GM18517 (cell line): ENCODE results near the gene PADI6.
"Not testable (repeated sequence)": the region's sequence is repeated elsewhere in the genome, so short reads cannot be mapped to it uniquely, and the experiment has no call there.

Source experiments
- ATAC-seq: cut with Tn5 transposase; IDR thresholded peaks from one replicate; pipeline ENCODE4 v1.9.1; 2021; ENCODE audit warnings: mild to moderate bottlenecking, moderate library complexity; ENCODE audit not compliant: unreplicated experiment

PADI6 gene

GRCh38 chr1:17404034-17404684 lies 32.2 kb downstream of the PADI6 start:
- ATAC-seq, result no peak

- no peak for ATAC-seq
Observed at GRCh38 chr1:17404820-17405219, 32.8 kb downstream of the PADI6 start.

DNA sequence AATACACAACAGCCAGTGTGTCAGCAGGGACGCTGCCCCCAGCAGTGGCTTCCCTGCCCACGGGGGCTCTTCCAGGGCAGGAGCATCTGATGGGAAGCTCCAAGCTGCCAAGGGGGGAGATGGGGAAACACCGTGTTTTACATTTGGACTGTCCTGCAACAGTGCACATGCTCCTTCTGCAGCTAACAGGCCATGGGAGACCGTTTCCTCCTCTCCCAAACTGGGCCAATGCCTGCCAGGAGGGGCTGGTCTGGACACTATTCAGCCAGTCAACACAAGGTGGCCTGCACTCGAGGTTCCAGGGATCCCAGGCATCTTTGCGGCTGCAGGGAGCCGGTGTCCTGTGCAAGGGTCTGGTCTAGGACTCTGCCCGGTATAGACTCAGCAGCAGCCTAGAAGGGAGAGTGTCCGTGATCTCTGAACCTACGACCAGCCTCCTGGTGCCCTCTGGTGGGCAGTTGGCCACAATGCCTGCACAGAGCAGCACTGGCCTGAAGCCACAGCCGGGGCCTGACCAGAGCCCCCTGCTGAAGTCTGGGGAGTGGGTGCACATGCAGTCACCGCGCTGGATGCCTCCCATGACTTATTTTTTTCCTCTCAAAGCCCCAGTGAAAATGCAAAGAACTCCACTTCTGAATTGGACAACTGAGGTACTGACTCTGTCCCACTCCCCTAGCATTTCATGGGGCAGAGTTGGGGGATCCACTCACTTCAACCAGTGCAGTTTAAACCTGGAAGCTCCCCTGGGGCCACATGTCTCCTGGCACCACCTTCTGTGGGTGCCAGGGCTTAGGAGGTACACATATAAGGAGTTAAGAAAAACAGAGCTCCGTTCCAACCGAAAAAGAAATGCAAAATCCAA lies 34.1 kb downstream of the PADI6 start:
- no peak for ATAC-seq

GRCh38 chr1:17406760-17407475 lies 34.9 kb downstream of the PADI6 start:
- not testable (repeated sequence) for ATAC-seq

GRCh38 chr1:17407786-17408514 lies 36.0 kb downstream of the PADI6 start:
- ATAC-seq, result not testable (repeated sequence)

DNA sequence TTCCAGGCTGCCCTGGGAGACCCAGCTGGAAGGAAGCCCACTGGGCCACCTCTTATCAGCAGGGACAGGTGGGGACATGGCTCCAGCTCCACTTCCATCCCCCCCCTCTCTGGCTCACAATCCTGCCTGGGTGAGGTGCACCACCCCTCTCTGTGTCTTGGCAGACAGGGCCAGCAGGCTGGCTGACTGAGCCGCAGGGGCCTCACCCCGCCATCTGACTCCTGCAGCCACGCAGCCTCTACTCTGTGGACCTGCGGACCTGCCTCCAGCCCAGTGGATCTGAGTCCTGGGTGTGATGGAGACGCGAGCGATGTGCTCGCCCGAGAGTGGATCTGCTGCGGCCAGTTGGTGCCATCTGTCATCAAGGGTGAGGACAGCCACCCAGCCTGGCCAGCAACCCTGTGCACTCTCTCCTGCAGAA lies 37.4 kb downstream of the PADI6 start:
- no peak for ATAC-seq

DNA sequence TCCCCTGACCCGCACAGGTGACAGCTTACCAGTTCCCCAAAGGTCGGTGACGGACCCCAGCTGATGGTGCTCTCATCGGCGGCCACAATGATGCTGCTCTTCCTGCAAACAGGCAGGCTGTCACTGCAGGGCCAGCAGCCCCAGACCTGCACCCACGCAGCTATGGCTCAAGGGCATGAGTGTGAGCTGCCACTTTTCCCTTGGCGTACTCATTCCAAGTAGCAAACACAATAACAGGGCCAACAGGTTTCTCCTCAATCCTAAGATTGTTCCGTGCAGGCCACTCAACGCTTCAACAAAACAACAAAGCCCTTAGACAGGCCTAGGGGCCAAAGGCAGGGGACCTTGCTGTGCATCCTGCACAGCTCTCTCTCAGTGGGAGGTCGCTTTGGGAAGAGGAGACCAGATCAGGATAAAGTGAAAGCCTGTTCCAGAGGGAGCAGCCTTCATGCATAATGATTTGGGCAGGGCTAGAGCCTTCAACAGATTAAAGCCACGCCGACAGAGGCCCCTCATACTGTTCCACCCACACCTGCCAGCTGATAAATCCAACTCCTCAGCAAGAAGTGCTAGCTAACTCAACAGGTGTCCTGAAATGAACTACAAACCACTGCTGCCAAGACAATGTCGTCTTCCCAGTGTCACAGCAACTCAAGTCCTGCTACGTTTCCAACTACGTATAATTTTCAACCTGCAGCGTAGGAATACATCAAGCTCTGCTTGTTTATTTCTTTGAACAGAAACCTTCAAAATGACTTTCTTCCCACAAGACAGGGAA lies 40.3 kb downstream of the PADI6 start:
- ATAC-seq, result no peak

DNA sequence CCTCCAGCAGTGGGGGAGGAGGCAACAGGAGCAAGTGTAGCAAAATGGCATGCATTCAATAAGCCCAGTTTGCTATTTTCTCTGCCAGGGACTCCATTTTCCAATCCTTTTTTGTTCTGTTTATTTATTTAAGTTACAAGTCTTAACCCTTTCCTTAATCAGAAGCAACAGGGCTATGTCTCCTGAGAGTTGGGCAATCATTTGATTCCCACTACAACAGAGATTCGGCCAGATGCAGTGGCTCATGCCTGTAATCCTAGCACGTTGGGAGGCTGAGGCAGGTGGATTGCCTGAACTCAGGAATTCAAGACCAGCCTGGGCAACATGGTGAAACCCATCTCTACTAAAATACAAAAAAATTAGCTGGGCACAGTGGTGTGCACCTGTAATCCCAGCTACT lies 42.0 kb downstream of the PADI6 start:
- no peak for ATAC-seq

DNA sequence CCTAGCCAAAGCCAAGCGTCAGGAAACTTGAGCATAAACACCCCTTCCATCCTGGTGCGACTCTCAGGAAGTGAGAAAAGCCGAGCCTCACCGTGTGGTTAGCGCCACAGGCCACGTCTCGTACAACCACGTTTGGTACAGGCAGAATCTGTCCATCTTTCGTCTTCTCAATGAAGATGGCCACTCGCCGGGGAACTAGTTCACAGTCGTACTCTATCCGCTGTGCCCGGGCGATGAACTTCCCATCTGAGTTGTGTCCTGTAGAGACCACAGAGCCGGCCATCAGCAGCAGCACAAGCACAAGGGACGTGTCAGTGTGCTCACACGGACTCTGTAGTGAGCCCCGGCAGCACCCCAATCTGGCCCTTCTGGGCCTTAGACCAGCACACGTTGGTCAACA lies 44.4 kb downstream of the PADI6 start:
- ATAC-seq, result no peak

DNA sequence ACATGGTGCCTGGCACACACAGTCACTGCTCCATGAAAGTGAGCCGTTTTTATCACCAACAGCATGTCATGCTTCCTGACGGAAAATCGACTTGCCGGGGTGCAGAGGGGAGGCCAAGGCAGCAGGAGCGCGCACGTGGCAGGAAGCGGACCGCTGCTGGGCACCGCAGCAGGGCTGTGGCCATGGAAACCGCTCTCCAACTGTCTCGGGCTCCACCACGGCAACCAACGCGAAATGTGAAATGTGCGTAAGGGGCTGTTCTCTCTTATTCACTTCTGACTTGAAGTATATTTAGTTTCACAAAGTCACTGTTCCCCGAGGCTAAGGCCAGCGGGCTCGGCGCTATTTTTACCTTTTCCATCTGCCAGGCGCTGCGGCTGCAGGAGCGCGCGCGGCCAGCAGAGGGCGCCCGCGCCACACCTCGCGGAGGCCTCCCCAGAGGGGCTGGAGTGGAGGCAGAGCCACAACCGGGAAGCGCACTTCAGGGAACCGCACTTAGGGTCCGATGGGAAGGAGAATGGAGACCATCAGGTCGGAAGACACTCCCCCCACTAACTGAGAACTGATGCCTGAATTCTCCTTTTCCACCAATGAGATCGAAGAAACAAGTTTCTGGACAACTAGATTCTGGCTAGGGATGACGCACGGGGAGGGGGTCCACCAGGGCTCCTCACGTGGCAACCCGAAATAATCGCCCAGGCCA lies 47.8 kb downstream of the PADI6 start:
- no peak for ATAC-seq

- ATAC-seq, result no peak
Observed at GRCh38 chr1:17420391-17420918, 48.5 kb downstream of the PADI6 start.

GRCh38 chr1:17422461-17422860 lies 50.5 kb downstream of the PADI6 start:
- ATAC-seq, result no peak

DNA sequence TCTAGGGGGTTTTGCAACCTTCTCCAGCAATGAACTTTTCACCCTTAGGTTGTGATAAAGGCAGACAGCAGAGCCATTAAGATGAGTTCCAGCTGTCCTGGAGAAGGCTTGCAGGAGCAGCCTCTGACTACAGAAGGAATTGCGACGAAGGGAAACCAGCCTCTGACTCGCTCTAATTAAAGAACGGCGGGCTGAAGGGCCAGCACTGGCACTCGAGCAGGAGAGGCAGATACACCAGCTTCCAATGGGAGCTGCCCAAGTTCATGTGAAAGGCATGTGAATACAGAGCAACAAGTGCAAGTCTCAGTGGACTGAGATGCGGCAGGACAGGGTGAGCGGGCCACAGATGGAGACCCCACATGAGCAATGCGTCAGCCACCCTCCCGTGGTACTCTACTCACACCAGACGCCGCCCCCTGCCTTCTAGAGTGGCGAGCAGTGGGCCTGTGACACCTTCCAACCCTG lies 51.8 kb downstream of the PADI6 start:
- no peak for ATAC-seq

GRCh38 chr1:17425806-17426600 lies 54.0 kb downstream of the PADI6 start:
- no peak for ATAC-seq

DNA sequence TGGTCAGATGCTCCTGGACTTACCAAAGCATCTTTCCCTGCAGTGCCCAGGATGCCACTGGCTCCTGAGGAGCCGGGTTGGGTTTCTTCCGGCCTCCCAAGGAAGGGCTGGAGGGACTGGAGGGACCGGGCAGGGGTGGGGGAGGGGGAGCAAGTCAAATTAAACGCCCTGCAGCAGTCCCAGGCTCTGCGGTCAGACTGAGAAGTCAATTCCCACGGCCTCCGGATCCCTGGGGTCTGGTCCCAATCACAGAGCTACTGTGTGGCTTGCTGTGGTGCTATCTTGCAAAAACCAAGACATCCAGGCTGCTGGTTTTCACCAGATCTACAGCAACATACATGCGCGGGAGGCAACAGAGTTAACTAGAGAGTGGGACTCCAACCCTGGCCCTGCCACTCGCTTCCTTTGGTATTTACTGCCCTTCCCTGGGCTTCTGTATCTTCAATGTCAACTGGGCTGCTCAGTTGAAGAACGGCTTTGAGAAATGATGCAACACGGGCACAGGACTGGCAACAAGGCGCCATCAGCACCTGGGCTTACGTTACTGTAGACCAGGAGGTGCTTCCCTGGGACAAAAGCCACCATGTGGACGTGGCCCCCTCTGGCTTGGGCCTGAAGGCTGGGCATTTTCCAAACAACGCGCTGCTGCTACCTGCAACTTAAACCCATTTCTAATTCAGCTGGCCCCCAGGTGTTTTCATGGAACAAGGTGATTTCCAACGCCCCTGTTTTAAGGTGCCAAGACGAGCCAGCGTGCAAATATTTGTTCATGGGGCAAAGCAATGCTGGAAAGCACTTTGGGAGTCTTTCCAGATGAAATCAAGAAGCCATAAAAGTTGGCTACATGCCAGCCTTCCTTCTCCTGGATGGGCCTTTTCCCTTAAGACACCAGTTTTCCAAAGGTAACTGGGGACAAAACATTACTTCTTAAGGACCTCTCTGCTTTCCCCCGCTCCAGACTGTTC lies 56.0 kb downstream of the PADI6 start:
- ATAC-seq, result no peak

DNA sequence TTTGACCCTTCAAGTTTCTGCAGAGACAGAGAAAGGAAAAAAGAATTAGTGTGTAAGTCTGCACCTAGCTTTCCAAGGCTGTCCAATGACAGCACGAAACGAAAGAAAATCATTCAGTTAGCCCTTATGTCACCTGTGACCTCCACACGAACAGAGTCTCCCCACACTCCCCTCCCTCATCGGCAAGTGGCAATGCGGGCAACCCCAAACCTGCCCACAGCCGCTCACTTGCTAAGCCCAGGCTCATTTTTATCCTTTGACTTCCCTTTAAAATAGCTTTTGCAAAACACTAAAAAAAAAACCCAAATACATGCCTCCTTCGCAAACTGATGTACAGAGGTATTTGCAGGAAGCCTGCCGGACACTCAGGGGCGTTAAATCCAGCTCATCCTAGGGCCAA lies 57.2 kb downstream of the PADI6 start:
- no peak for ATAC-seq

GRCh38 chr1:17432412-17432811 lies 60.4 kb downstream of the PADI6 start:
- no peak for ATAC-seq
